Activated CD8-positive, alpha-beta memory T cell treated with anti-CD3 and anti-CD28 coated beads, Interleukin-2, amount 50 U/mL, for 48 hours (primary cell): Measurements from ENCODE around the gene PHF20.
A peak's percentile ranks its signal among the peaks of the same experiment; 100 is the strongest.
"Not testable (repeated sequence)": the region's sequence is repeated elsewhere in the genome, so short reads cannot be mapped to it uniquely, and the experiment has no call there.

Experiments used
- DNase-seq: peaks from one replicate; pipeline ENCODE4 v3.0.0-alpha.2; 2020

Gene PHF20

GRCh38 chr20:35939264-35939663 lies 167.4 kb downstream of the PHF20 start:
- DNase-seq = no peak

GRCh38 chr20:35941620-35942019 lies 169.8 kb downstream of the PHF20 start:
- DNase-seq = no peak

GRCh38 chr20:35942243-35942642 lies 170.4 kb downstream of the PHF20 start:
- DNase-seq = no peak

GRCh38 chr20:35947489-35947888 lies 175.7 kb downstream of the PHF20 start:
- no peak for DNase-seq

GRCh38 chr20:35947907-35948306 lies 176.1 kb downstream of the PHF20 start:
- no peak for DNase-seq

- DNase-seq = no peak
These were observed 178.3 kb downstream of the PHF20 start for GRCh38 chr20:35950093-35950492.

- DNase-seq = not testable (repeated sequence)
These were observed 180.3 kb downstream of the PHF20 start for GRCh38 chr20:35952080-35952479.

- DNase-seq = no peak
These were observed 180.9 kb downstream of the PHF20 start for GRCh38 chr20:35952480-35953386.

- peak; percentile 86 for DNase-seq
These were observed 181.8 kb downstream of the PHF20 start for GRCh38 chr20:35953387-35954199.

- peak; percentile 97 for DNase-seq
These were observed 182.5 kb downstream of the PHF20 start, which contains the start of gene SCAND1 for GRCh38 chr20:35954200-35954906. SCAND1 (minus strand) TSS chr20:35954502; CDS start chr20:35954284, 218 bp downstream.

GRCh38 chr20:35954907-35955251 lies 183.1 kb downstream of the PHF20 start:
- DNase-seq = no peak

GRCh38 chr20:35956616-35957015 lies 184.8 kb downstream of the PHF20 start:
- no peak for DNase-seq

- DNase-seq = not testable (repeated sequence)
These were observed 187.5 kb downstream of the PHF20 start for GRCh38 chr20:35959291-35959690.

GRCh38 chr20:35963878-35964277 lies 192.1 kb downstream of the PHF20 start:
- no peak for DNase-seq

- DNase-seq = no peak
These were observed 196.3 kb downstream of the PHF20 start, which contains the start of gene CNBD2 for GRCh38 chr20:35967979-35968640. CNBD2 (plus strand) TSS chr20:35968590; CDS start chr20:35968763, 173 bp downstream.

- no peak for DNase-seq
These were observed 197.1 kb downstream of the PHF20 start for GRCh38 chr20:35968930-35969329.

- DNase-seq = no peak
These were observed 200.2 kb downstream of the PHF20 start for GRCh38 chr20:35971981-35972380.

- DNase-seq = no peak
These were observed 200.6 kb downstream of the PHF20 start for GRCh38 chr20:35972462-35972861.

- DNase-seq = no peak
These were observed 202.4 kb downstream of the PHF20 start for GRCh38 chr20:35974256-35974655.

GRCh38 chr20:35975576-35976373 lies 204.0 kb downstream of the PHF20 start:
- DNase-seq = no peak

GRCh38 chr20:35978041-35978513 lies 206.3 kb downstream of the PHF20 start:
- DNase-seq = no peak
